ENCODE results near the gene EPHA4.

EPHA4 gene

DNA sequence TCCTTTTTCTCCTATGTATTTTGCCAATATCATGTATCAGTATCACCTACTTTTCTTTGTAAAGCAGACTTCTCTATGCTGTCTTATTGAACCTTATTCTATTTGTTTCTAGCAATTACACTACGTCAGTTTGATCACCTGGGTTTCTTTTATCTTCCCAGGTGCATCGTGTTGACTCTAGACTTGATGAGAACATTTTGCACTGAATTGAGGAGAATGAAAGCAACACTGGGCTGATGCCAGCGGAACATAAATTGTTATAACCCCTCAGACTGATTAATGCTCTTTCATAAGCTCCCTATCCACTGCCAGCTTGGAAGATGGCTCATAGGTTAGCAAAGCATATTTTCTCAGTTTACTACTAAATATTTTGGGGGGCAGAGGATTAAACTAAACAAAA is 140.6 kb downstream of the EPHA4 start:
- DNase-seq (ENCODE audit: low spot score), result no peak
- in situ Hi-C loops (cut with MboI; ENCODE audit: low pct_unique_long_range_greater_than_20kb, low sequenced_read_pairs, unreplicated experiment), result no loop called here
- TF ChIP-seq, protein P1, sequence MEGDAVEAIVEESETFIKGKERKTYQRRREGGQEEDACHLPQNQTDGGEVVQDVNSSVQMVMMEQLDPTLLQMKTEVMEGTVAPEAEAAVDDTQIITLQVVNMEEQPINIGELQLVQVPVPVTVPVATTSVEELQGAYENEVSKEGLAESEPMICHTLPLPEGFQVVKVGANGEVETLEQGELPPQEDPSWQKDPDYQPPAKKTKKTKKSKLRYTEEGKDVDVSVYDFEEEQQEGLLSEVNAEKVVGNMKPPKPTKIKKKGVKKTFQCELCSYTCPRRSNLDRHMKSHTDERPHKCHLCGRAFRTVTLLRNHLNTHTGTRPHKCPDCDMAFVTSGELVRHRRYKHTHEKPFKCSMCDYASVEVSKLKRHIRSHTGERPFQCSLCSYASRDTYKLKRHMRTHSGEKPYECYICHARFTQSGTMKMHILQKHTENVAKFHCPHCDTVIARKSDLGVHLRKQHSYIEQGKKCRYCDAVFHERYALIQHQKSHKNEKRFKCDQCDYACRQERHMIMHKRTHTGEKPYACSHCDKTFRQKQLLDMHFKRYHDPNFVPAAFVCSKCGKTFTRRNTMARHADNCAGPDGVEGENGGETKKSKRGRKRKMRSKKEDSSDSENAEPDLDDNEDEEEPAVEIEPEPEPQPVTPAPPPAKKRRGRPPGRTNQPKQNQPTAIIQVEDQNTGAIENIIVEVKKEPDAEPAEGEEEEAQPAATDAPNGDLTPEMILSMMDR (IDR thresholded peaks at IDR 0.05; ENCODE audit: extremely low read depth, insufficient read depth, missing control alignments), result no peak

DNA sequence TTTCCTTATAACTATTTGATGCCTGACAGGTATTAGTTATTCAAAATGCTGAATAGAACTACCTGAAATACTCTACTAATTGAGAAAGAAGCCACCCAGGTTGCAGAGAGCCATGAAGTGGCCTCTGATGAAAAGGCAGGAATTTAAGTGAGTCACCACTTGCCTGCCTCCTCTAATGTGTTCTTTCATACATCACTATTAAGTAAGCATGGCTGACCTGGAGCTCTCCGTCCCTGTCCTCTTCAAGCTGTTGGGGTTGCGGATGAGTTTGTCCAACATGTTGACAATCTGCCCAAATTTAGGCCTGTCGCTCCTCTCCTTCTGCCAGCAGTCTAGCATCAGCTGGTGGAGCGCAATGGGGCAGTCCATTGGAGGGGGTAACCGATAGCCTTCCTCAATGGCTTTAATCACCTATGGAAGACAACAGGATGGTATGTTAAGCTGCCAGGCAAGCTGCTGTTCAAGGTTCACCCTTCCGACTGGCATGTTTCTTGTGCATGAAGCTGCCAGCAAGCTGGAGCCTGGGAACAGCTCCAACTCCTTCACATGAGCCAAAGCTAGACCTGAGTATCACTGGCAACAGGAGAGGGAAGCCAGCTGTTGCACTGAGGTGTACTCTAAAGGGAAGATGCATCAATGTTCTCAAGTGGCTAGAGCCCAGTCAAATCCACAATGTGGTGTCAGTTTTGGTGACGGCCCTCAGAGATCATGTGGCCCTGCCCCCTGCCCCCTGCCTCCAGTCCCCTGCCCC is 142.2 kb downstream of the EPHA4 start:
- no peak for DNase-seq (ENCODE audit: low spot score)
- TF ChIP-seq, protein P1 (IDR thresholded peaks at IDR 0.05; ENCODE audit: extremely low read depth, insufficient read depth, missing control alignments), result no peak
- in situ Hi-C loops (cut with MboI; ENCODE audit: low pct_unique_long_range_greater_than_20kb, low sequenced_read_pairs, unreplicated experiment), result no loop called here

DNA sequence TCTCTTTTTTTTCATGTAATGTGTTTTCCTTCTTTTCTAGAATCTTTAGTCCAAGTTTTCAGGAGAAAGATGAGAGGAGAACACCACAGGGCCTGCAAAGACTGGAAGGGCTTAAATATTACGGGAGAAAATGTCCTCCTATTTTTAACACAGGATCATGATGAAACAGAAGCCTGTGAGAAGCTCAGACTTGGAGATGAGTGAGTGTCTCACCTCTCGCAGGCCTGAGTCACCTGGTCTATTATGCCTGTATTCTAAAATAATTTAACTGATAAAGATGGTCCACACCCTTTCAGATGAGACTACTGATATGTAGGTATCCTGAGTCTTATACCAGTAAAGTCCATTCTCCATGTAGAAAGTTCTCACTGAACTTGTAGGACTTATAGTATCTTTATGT is 143.2 kb downstream of the EPHA4 start:
- in situ Hi-C loops (cut with MboI; ENCODE audit: low pct_unique_long_range_greater_than_20kb, low sequenced_read_pairs, unreplicated experiment), result no loop called here
- TF ChIP-seq, protein P1 (IDR thresholded peaks at IDR 0.05; ENCODE audit: extremely low read depth, insufficient read depth, missing control alignments), result no peak
- DNase-seq (ENCODE audit: low spot score), result no peak

DNA sequence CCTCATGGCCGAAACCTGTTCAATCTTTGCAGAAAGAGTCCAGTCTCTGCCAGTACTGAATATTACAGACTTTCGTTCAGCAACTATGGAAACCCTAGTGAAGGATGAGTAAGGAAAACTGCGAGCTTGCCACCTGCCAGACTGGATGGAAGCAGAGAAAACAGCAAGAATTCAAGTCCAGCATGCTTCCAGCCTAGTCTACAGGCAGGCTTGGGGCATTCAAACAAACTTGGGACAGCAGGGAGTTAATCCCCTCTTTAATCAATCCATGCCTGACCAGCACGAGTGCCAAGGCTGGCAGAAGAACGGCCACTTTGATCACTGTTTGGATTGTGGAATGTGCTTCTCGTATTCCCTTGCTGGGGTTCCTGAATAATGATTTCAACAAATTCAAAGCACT is 145.2 kb downstream of the EPHA4 start:
- in situ Hi-C loops (cut with MboI; ENCODE audit: low pct_unique_long_range_greater_than_20kb, low sequenced_read_pairs, unreplicated experiment), result no loop called here
- TF ChIP-seq, protein P1 (IDR thresholded peaks at IDR 0.05; ENCODE audit: extremely low read depth, insufficient read depth, missing control alignments), result no peak
- no peak for DNase-seq (ENCODE audit: low spot score)

DNA sequence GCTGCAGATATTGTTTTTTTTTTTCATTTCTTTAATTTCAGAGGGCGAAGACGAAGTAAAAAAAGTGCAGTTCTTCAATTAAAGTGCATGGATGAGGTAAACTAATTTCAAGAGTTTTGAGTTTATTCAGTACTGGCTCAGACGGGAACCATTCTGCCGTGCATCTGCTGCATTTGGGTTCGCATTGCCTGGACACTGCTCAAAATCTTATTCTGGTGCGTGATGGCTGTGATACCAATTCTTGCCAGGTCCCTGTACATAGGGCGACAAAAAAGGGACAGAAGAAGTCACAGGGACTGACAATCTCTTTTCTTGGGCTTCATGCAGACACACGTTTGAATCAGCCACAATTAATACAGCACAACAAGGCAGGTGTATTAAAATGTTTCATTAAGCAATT is 146.2 kb downstream of the EPHA4 start:
- no peak for DNase-seq (ENCODE audit: low spot score)
- in situ Hi-C loops (cut with MboI; ENCODE audit: low pct_unique_long_range_greater_than_20kb, low sequenced_read_pairs, unreplicated experiment), result no loop called here
- TF ChIP-seq, protein P1 (IDR thresholded peaks at IDR 0.05; ENCODE audit: extremely low read depth, insufficient read depth, missing control alignments), result no peak

DNA sequence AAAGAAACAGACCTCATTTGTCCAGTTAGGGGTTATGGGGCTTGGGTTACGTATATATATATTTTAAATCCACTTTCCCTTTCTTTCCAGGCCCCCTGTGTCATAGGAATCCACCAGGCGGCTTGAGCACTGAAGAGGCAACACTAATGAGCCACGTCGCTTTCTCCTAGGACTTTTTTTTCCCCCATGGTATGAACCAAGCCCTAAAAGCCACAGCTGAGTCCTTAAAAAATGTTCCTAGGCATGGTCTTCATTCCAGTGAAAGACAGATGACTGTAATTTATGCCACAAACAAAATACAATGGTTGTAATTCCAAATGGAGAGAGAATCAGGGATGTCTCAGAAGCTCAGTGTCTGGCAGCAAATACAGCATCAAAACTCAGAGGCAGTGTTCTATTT is 146.8 kb downstream of the EPHA4 start:
- no peak for DNase-seq (ENCODE audit: low spot score)
- in situ Hi-C loops (cut with MboI; ENCODE audit: low pct_unique_long_range_greater_than_20kb, low sequenced_read_pairs, unreplicated experiment), result no loop called here
- TF ChIP-seq, protein P1 (IDR thresholded peaks at IDR 0.05; ENCODE audit: extremely low read depth, insufficient read depth, missing control alignments), result no peak

Measured in GM13977 (cell line).